Brain microvascular endothelial cell (primary cell): ENCODE results near the gene CSF1R.

Experiments
- DNase-seq: peaks from one replicate; pipeline ENCODE4 v3.0.0-alpha.2; 2020
- H3K27ac ChIP-seq: fragments of 250-450 bp; sonication (Bioruptor Pico); 2 replicates; pipeline ENCODE4 v1.5.1; 2020; ENCODE audit warnings: mild to moderate bottlenecking, moderate library complexity
- H3K27me3 ChIP-seq: fragments of 250-450 bp; sonication (Bioruptor Pico); replicated peaks from 2 replicates; pipeline ENCODE4 v1.5.1; 2020; ENCODE audit warnings: mild to moderate bottlenecking
- H3K36me3 ChIP-seq: fragments of 250-450 bp; sonication (Bioruptor Pico); replicated peaks from 2 replicates; pipeline ENCODE4 v1.5.1; 2020; ENCODE audit warnings: mild to moderate bottlenecking
- H3K4me3 ChIP-seq: 2 replicates; pipeline ENCODE4 v1.5.1; 2011; ENCODE audit warnings: low read depth, mild to moderate bottlenecking, control low read depth, low read length, moderate library complexity
- CTCF ChIP-seq: IDR thresholded peaks from 2 replicates; pipeline ENCODE4 v1.5.1; 2011; ENCODE audit warnings: low read depth, mild to moderate bottlenecking, moderate library complexity, low read length, control low read depth, inconsistent platforms; ENCODE audit errors: missing control alignments
- in situ Hi-C: cut with HindIII; loops from 2 replicates; pipeline ENCODE4 v1.10.0; 2017; ENCODE audit warnings: low sequenced_read_pairs, low pct_ligation_motif_present

Gene CSF1R

GRCh38 chr5:150057996-150058395, 28.4 kb downstream of the CSF1R start:
- no peak for TF ChIP-seq CTCF
- H3K4me3 ChIP-seq = no peak overlapping the region
- in situ Hi-C loops = no loop called here
- no peak overlapping the region for H3K27ac ChIP-seq
- no peak for DNase-seq
- H3K27me3 ChIP-seq = no peaks in the 10 kb centered on the region
- peaks cover 18% of the 10 kb centered on the region for H3K36me3 ChIP-seq

DNA sequence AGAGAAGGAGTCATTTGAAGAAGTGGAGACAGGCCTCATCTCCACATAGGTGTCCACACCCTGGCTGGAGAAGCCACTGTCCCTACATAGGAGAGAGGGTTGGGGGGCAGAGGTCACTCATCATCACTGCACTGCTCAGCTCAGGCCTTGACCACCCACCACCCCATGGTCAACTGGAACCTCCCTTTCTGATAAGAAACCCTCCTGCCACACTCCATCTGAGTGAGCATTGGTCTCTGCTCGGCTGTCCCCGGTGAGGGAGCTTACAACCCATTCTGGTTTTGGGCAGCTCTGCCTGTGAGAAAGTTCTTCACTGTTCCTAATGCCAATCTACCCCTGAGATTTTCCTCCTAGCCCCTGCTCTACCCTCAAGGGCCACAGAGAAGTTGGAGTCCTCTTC, 28.8 kb downstream of the CSF1R start:
- no peak overlapping the region for H3K4me3 ChIP-seq
- no peak for DNase-seq
- H3K27ac ChIP-seq = no peak overlapping the region
- no peaks in the 10 kb centered on the region for H3K27me3 ChIP-seq
- in situ Hi-C loops = no loop called here
- H3K36me3 ChIP-seq = peaks cover 20% of the 10 kb centered on the region
- TF ChIP-seq CTCF = no peak

DNA sequence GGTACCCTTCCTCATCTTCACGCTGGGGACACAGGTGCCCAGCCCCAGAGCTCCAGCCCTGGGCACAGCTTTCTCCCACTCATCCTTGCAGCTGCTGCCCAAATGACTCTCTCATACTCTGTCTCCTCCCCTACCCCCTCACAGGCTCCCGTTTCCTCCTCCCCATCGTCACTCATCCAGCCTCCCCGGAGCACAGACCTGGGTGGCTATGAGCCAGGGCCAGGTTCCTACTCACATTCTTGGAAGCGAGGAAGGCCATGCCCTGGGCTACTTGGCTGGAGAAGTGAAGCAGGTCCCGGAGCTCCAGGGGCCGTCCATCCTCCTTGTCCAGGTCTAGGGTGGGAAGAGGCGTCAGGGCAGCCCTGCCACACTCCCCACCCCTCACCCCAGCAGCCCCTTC, 29.3 kb downstream of the CSF1R start:
- TF ChIP-seq CTCF = no peak
- in situ Hi-C loops = no loop called here
- Histone ChIP-seq H3K4me3 (no peak overlapping the region), H3K27me3 (no peaks in the 10 kb centered on the region), H3K27ac (no peak overlapping the region), H3K36me3 (peaks cover 25% of the 10 kb centered on the region)
- DNase-seq = no peak

DNA sequence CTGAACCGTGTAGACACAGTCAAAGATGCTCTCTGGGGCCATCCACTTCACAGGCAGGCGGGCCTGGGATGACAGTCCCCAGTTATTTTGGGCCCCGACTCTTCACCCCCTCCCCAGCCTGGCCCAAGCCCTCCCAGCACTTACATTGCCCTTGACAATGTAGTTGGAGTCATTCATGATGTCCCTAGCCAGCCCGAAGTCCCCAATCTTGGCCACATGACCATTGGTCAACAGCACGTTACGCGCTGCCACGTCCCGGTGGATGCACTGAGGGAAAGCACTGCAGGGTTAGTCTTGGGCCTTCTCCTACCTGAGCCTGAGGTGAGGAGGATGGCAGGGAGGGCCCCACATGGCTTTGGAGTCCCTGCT, 30.3 kb downstream of the CSF1R start:
- peaks cover 35% of the 10 kb centered on the region for H3K36me3 ChIP-seq
- no peak overlapping the region for H3K27ac ChIP-seq
- in situ Hi-C loops = no loop called here
- no peak overlapping the region for H3K4me3 ChIP-seq
- TF ChIP-seq CTCF = no peak
- no peaks in the 10 kb centered on the region for H3K27me3 ChIP-seq
- DNase-seq = no peak

- H3K27ac ChIP-seq = no peak overlapping the region
- no peak for DNase-seq
- no peaks in the 10 kb centered on the region for H3K27me3 ChIP-seq
- in situ Hi-C loops = no loop called here
- H3K4me3 ChIP-seq = no peak overlapping the region
- no peak for TF ChIP-seq CTCF
- H3K36me3 ChIP-seq = peaks cover 40% of the 10 kb centered on the region
Observed at GRCh38 chr5:150055326-150056074, 30.9 kb downstream of the CSF1R start.

DNA sequence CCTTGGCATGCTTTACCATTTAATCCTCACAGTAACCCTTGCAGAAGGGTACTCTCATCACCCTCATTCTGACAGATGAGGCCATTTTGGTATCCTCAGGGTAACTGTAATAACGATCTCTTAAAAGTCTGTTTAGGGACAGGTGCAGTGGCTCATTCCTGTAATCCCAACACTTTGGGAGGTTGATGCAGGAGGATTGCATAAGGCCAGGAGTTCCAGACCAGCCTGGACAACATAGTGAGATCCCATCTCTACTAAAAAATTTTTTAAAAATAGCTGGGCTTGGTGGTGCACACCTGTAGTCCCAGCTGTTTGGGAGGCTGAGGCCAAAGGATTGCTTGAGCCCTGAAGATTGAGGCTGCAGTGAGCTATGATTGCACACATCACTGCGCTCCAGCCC, 31.8 kb downstream of the CSF1R start:
- DNase-seq = no peak
- in situ Hi-C loops = no loop called here
- no peak for TF ChIP-seq CTCF
- Histone ChIP-seq H3K27me3 (no peaks in the 10 kb centered on the region), H3K36me3 (peaks cover 50% of the 10 kb centered on the region), H3K4me3 (no peak overlapping the region), H3K27ac (no peak overlapping the region)
